ENCODE measurements around the gene ATP5IF1. TPM values are rescaled to one million over a fixed set of nuclear protein-coding genes. Genes with fewer than 3 reads are reported as not detected.
A peak's percentile ranks its signal among the peaks of the same experiment; 100 is the strongest.

ATP5IF1 gene
- total and polyA plus RNA-seq, 9 of the 15 experiments (the other 6 are each of a cell fraction or from before 2014, with no cell fraction given) = 292 to 1,422 (median 388) TPM

DNA sequence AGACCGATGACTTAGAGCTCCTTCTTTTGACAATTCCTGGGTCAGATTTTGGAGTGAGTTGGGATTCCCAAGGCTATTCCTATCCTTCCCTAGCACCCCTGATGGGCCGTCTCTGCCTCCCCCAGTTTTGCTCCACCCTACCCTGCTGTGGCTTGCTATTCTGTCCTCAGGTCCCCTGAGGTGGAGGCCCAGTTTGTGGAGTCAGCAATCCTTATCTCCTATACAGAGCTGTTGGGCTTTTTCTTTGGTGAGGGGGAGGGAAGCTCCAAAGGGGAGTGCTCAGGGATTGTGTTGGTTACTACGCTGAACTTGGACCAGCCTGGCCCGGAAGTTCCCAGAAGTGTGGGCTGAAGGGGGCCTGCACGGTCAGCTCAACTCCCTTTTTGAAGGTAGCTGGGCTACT lies 31.0 kb downstream of the ATP5IF1 start (continued):
- TF ChIP-seq TAL1 (IDR thresholded peaks at IDR 0.05) (peak; percentile 58; the same call in 1 of the 2 replicates), SOX6 (IDR thresholded peaks at IDR 0.05) (peak; percentile 85), NCOA1 (IDR thresholded peaks at IDR 0.05; ENCODE audit: low read depth) (peak; percentile 69; the same call in 1 of the 2 replicates), DPF2 (IDR thresholded peaks at IDR 0.05) (peak; percentile 90), POLR2AphosphoS5 (IDR thresholded peaks at IDR 0.05; ENCODE audit: control insufficient read depth, insufficient read depth, low read depth, low read length) (peak; percentile 75), MAZ (CRISPR knock-in tag; conservative IDR thresholded peaks at IDR 0.05 in 1 of 2, IDR thresholded peaks at IDR 0.05 in 1 of 2) (peak in 1 of 2 experiments; percentile 62; a peak in 2 of 4 replicates), ZBTB7A (IDR thresholded peaks at IDR 0.05; ENCODE audit: borderline replicate concordance, control insufficient read depth, low read depth, low read length) (peak; percentile 62; the same call in 1 of the 2 replicates), HDAC1 (IDR thresholded peaks at IDR 0.05) (peak in 1 of 2 experiments; percentile 75; a peak in 1 of 4 replicates), NRF1 (conservative IDR thresholded peaks at IDR 0.05 in 1 of 2, IDR thresholded peaks at IDR 0.05 in 1 of 2) (peak; percentile 13 to 50; a peak in 1 of 4 replicates), KDM1A (IDR thresholded peaks at IDR 0.05) (peak; percentile 70 to 77; a peak in 3 of 4 replicates)
- TF ChIP-seq, protein P1, sequence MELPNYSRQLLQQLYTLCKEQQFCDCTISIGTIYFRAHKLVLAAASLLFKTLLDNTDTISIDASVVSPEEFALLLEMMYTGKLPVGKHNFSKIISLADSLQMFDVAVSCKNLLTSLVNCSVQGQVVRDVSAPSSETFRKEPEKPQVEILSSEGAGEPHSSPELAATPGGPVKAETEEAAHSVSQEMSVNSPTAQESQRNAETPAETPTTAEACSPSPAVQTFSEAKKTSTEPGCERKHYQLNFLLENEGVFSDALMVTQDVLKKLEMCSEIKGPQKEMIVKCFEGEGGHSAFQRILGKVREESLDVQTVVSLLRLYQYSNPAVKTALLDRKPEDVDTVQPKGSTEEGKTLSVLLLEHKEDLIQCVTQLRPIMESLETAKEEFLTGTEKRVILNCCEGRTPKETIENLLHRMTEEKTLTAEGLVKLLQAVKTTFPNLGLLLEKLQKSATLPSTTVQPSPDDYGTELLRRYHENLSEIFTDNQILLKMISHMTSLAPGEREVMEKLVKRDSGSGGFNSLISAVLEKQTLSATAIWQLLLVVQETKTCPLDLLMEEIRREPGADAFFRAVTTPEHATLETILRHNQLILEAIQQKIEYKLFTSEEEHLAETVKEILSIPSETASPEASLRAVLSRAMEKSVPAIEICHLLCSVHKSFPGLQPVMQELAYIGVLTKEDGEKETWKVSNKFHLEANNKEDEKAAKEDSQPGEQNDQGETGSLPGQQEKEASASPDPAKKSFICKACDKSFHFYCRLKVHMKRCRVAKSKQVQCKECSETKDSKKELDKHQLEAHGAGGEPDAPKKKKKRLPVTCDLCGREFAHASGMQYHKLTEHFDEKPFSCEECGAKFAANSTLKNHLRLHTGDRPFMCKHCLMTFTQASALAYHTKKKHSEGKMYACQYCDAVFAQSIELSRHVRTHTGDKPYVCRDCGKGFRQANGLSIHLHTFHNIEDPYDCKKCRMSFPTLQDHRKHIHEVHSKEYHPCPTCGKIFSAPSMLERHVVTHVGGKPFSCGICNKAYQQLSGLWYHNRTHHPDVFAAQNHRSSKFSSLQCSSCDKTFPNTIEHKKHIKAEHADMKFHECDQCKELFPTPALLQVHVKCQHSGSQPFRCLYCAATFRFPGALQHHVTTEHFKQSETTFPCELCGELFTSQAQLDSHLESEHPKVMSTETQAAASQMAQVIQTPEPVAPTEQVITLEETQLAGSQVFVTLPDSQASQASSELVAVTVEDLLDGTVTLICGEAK (IDR thresholded peaks at IDR 0.05) = 0 out of 2 replicates have a peak, but pooled peaks have one; percentile 13
- TF ChIP-seq, protein P1 (CRISPR knock-in tag; IDR thresholded peaks at IDR 0.05) = no peak
- TF ChIP-seq, protein P2, sequence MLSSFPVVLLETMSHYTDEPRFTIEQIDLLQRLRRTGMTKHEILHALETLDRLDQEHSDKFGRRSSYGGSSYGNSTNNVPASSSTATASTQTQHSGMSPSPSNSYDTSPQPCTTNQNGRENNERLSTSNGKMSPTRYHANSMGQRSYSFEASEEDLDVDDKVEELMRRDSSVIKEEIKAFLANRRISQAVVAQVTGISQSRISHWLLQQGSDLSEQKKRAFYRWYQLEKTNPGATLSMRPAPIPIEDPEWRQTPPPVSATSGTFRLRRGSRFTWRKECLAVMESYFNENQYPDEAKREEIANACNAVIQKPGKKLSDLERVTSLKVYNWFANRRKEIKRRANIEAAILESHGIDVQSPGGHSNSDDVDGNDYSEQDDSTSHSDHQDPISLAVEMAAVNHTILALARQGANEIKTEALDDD (IDR thresholded peaks at IDR 0.05) = peak; percentile 91
- TF ChIP-seq, protein P3, sequence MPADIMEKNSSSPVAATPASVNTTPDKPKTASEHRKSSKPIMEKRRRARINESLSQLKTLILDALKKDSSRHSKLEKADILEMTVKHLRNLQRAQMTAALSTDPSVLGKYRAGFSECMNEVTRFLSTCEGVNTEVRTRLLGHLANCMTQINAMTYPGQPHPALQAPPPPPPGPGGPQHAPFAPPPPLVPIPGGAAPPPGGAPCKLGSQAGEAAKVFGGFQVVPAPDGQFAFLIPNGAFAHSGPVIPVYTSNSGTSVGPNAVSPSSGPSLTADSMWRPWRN (IDR thresholded peaks at IDR 0.05; ENCODE audit: low read depth) = no peak
- TF ChIP-seq, protein P4, sequence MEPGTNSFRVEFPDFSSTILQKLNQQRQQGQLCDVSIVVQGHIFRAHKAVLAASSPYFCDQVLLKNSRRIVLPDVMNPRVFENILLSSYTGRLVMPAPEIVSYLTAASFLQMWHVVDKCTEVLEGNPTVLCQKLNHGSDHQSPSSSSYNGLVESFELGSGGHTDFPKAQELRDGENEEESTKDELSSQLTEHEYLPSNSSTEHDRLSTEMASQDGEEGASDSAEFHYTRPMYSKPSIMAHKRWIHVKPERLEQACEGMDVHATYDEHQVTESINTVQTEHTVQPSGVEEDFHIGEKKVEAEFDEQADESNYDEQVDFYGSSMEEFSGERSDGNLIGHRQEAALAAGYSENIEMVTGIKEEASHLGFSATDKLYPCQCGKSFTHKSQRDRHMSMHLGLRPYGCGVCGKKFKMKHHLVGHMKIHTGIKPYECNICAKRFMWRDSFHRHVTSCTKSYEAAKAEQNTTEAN (CRISPR knock-in tag; IDR thresholded peaks at IDR 0.05) = 0 out of 2 replicates have a peak, but pooled peaks have one; percentile 30

Measured in K562 (cell line).